Tibial nerve (tissue), 4 donors: Measurements from ENCODE around the gene FLNC. TPM values are rescaled to one million over a fixed set of nuclear protein-coding genes. Genes with fewer than 3 reads are reported as not detected.

ENCODE experiments used
- DNase-seq, 2 donors: peaks; one replicate each; pipeline ENCODE4 v3.0.0-alpha.2; 2019; ENCODE audit warnings: low spot score in 2 of 2
- H3K27ac ChIP-seq, 4 donors: fragments of 200-600 bp; sonication (generic) in 3 of 4; one replicate each; pipeline ENCODE4 v1.5.1; 2017 to 2019; ENCODE audit warnings: mild to moderate bottlenecking in 1 of 4
- H3K27me3 ChIP-seq, 2 donors: fragments of 200-600 bp; sonication (generic) in 1 of 2; one replicate each; pipeline versions ENCODE4 v1.5.1 to v1.6.0; 2017 to 2019
- H3K36me3 ChIP-seq, 3 donors: fragments of 200-600 bp; sonication (generic); one replicate each; pipeline ENCODE4 v1.5.1; 2018 to 2019
- H3K4me1 ChIP-seq, 4 donors: fragments of 200-600 bp; sonication (generic) in 3 of 4; one replicate each; pipeline ENCODE4 v1.5.1; 2017 to 2019
- H3K4me3 ChIP-seq, 4 donors: fragments of 200-600 bp; sonication (generic) in 3 of 4; one replicate each; pipeline ENCODE4 v1.5.1; 2017 to 2019; ENCODE audit warnings: mild to moderate bottlenecking in 1 of 4, moderate library complexity in 1 of 4
- H3K9me3 ChIP-seq, 4 donors: fragments of 200-600 bp; sonication (generic) in 3 of 4; one replicate each; pipeline ENCODE4 v1.5.1; 2017 to 2019
- CTCF ChIP-seq, 5 experiments: fragments of 200-600 bp in 3 of 5; fragments of 450-650 bp in 2 of 5; sonication (generic) in 3 of 5; IDR thresholded peaks; one replicate each; pipeline ENCODE4 v1.5.1; 2016 to 2019; ENCODE audit warnings: antibody characterized with exemption in 5 of 5, mild to moderate bottlenecking in 3 of 5, moderate library complexity in 2 of 5
- EP300 ChIP-seq, 2 donors: sonication (generic); formaldehyde crosslinking; IDR thresholded peaks; one replicate each; pipeline ENCODE4 v1.6.1; 2017; ENCODE audit warnings: antibody characterized with exemption in 2 of 2, mild to moderate bottlenecking in 1 of 2
- POLR2A ChIP-seq, 2 donors: fragments of 450-650 bp; IDR thresholded peaks; one replicate each; pipeline ENCODE4 v1.6.1; 2017; ENCODE audit warnings: antibody characterized with exemption in 2 of 2, mild to moderate bottlenecking in 2 of 2, moderate library complexity in 2 of 2
- WGBS, 2 donors: methylation state at CpG; one replicate each; pipeline ENCODE4 v1.1.5; 2018; 5-methylcytosine and 5-hydroxymethylcytosine counted together
- total RNA-seq, 4 donors: library from RNA; depleted of rRNA; stranded (reverse); fragments of >200 nt; gene quantifications; one replicate each; pipeline ENCODE4 v1.1.0, GENCODE V29; 2016

The FLNC gene
- total RNA-seq, 4 donors from 2014 or later, result 5.5 to 13.5 (median 9.0) TPM

- peaks cover 0 to 10% (median 3%) of the 10 kb centered on the region in 4 donors for H3K4me1 ChIP-seq
- no peak for TF ChIP-seq CTCF (IDR thresholded peaks at IDR 0.05)
- no peak for TF ChIP-seq EP300 (IDR thresholded peaks at IDR 0.05)
- 86 to 89% methylated on average over 10 of the region's 23 CpGs for WGBS, 2 donors
- no peaks in the 10 kb centered on the region for H3K36me3 ChIP-seq
- H3K4me3 ChIP-seq, result no peak overlapping the region
- no peak for DNase-seq
- no peaks in the 10 kb centered on the region for H3K9me3 ChIP-seq
- H3K27me3 ChIP-seq, result peaks cover 0 to 19% of the 10 kb centered on the region in 2 donors
- no peak overlapping the region for H3K27ac ChIP-seq
Observed at GRCh38 chr7:128893251-128894100, 63.3 kb downstream of the FLNC start.

- H3K27ac ChIP-seq, result no peak overlapping the region
- WGBS, 2 donors, result 85 to 98% methylated on average over 4 to 6 of the region's 6 CpGs
- H3K4me3 ChIP-seq, result no peak overlapping the region
- TF ChIP-seq EP300 (IDR thresholded peaks at IDR 0.05) (no peak), CTCF (IDR thresholded peaks at IDR 0.05) (no peak), POLR2A (IDR thresholded peaks at IDR 0.05) (no peak)
- peaks cover 0 to 2% (median 0%) of the 10 kb centered on the region in 4 donors for H3K9me3 ChIP-seq
- H3K36me3 ChIP-seq, result no peaks in the 10 kb centered on the region
- DNase-seq, result no peak
- H3K4me1 ChIP-seq, result peaks cover 0 to 10% (median 3%) of the 10 kb centered on the region in 4 donors
- peaks cover 0 to 19% of the 10 kb centered on the region in 2 donors for H3K27me3 ChIP-seq
Observed at GRCh38 chr7:128894101-128894440, 63.9 kb downstream of the FLNC start.

GRCh38 chr7:128895320-128895719, 65.1 kb downstream of the FLNC start:
- Histone ChIP-seq H3K4me3 (no peak overlapping the region), H3K9me3 (peaks cover 0 to 9% (median 0%) of the 10 kb centered on the region in 4 donors), H3K27me3 (peaks cover 0 to 16% of the 10 kb centered on the region in 2 donors), H3K4me1 (peaks cover 0 to 10% (median 3%) of the 10 kb centered on the region in 4 donors), H3K36me3 (no peaks in the 10 kb centered on the region), H3K27ac (no peak overlapping the region)
- TF ChIP-seq POLR2A (IDR thresholded peaks at IDR 0.05) (no peak), CTCF (IDR thresholded peaks at IDR 0.05) (no peak), EP300 (IDR thresholded peaks at IDR 0.05) (no peak)
- 61 to 89% methylated on average over 3 of the region's 3 CpGs for WGBS, 2 donors
- no peak for DNase-seq

- peaks cover 0 to 10% of the 10 kb centered on the region in 2 donors for H3K27me3 ChIP-seq
- TF ChIP-seq POLR2A (IDR thresholded peaks at IDR 0.05) (no peak), EP300 (IDR thresholded peaks at IDR 0.05) (no peak), CTCF (IDR thresholded peaks at IDR 0.05) (no peak)
- no peak overlapping the region for H3K4me3 ChIP-seq
- H3K9me3 ChIP-seq, result peaks cover 0 to 9% (median 0%) of the 10 kb centered on the region in 4 donors
- DNase-seq, result no peak
- no peak overlapping the region for H3K27ac ChIP-seq
- no peaks in the 10 kb centered on the region for H3K4me1 ChIP-seq
- no peaks in the 10 kb centered on the region for H3K36me3 ChIP-seq
Observed at GRCh38 chr7:128899392-128899791, 69.2 kb downstream of the FLNC start.

GRCh38 chr7:128900237-128900636, 70.0 kb downstream of the FLNC start:
- no peak overlapping the region for H3K4me3 ChIP-seq
- no peak overlapping the region for H3K27ac ChIP-seq
- no peaks in the 10 kb centered on the region for H3K4me1 ChIP-seq
- H3K9me3 ChIP-seq, result peaks cover 0 to 9% (median 0%) of the 10 kb centered on the region in 4 donors
- no peak for DNase-seq
- H3K27me3 ChIP-seq, result peaks cover 0 to 12% of the 10 kb centered on the region in 2 donors
- 74 to 77% methylated on average over 1 of the region's 1 CpG for WGBS, 2 donors
- H3K36me3 ChIP-seq, result no peaks in the 10 kb centered on the region
- no peak for TF ChIP-seq POLR2A (IDR thresholded peaks at IDR 0.05)
- TF ChIP-seq CTCF (IDR thresholded peaks at IDR 0.05), result no peak
- no peak for TF ChIP-seq EP300 (IDR thresholded peaks at IDR 0.05)
